ENCODE results near the gene TMEM51. TPM values are rescaled to one million over a fixed set of nuclear protein-coding genes. Genes with fewer than 3 reads are reported as not detected.

The TMEM51 gene
- total and polyA plus RNA-seq, 8 donors: 18.2 to 42.1 (median 25.6) TPM

DNA sequence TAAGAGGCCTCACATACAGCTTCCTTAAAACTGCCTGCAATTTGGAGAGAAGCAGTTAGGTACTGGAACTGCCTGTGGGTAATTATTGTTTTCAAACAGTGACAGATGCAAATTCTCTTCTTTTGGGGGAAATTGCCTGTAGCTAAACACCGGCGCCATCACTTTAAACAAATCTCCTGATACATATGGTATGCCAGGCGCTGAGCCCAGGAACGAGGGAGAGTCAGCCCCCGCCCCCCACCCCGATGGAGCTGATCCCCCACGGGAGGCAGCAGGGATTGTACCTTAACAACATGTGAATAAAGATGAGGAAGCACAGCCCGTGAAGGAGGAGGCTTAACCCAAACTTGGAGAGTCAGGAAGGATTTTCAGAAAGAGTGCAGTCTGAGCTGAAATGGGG lies 7.1 kb downstream of the TMEM51 start:
- no peaks in the 10 kb centered on the region for H3K36me3 ChIP-seq
- no peaks in the 10 kb centered on the region for H3K9me3 ChIP-seq
- TF ChIP-seq, protein P1, sequence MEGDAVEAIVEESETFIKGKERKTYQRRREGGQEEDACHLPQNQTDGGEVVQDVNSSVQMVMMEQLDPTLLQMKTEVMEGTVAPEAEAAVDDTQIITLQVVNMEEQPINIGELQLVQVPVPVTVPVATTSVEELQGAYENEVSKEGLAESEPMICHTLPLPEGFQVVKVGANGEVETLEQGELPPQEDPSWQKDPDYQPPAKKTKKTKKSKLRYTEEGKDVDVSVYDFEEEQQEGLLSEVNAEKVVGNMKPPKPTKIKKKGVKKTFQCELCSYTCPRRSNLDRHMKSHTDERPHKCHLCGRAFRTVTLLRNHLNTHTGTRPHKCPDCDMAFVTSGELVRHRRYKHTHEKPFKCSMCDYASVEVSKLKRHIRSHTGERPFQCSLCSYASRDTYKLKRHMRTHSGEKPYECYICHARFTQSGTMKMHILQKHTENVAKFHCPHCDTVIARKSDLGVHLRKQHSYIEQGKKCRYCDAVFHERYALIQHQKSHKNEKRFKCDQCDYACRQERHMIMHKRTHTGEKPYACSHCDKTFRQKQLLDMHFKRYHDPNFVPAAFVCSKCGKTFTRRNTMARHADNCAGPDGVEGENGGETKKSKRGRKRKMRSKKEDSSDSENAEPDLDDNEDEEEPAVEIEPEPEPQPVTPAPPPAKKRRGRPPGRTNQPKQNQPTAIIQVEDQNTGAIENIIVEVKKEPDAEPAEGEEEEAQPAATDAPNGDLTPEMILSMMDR (IDR thresholded peaks at IDR 0.05): no peak
- DNase-seq: no peak
- no peak overlapping the region for H3K27ac ChIP-seq
- 42% methylated on average over 8 of the region's 8 CpGs for WGBS, 2 donors
- no peak for FAIRE-seq
- peaks cover 31 to 67% (median 40%) of the 10 kb centered on the region in 3 donors for H3K4me1 ChIP-seq
- no peak for ATAC-seq
- intact Hi-C loops (cut with DNase I): loop anchor here in 1 of 3 donors (10.0 kb wide), 1 partner anchor 54 kb away; no protein-coding TSS in a partner anchor
- no peak overlapping the region for H3K4me3 ChIP-seq
- no peaks in the 10 kb centered on the region for H3K27me3 ChIP-seq

DNA sequence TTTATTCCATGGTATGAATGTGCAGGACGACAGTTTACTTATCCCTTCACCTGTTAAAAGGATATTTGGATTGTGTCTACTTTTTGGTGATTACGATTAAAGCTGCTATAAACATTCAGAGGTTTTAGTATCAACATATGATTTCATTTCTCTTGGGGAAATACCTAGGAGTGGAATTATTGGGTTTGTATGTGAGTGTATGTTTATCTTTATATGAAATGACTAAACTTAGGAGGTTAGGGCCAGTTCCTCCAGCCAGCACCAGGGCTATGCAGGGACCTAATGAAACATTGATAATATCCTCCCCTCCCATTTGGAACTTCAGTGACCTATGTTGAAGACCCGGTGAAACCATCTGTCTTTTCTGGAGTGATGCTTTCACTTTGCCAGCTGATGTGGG lies 13.8 kb downstream of the TMEM51 start:
- peak overlapping the region in 1 of 4 donors; percentile 73 for H3K27ac ChIP-seq
- H3K27me3 ChIP-seq: no peaks in the 10 kb centered on the region
- intact Hi-C loops (cut with DNase I): loop anchor here in 1 of 3 donors (10.0 kb wide), 1 partner anchor 47 kb away; no protein-coding TSS in a partner anchor
- peak in 2 of 4 donors; percentile 15 to 33 for ATAC-seq
- peaks cover 44 to 72% (median 48%) of the 10 kb centered on the region in 3 donors for H3K4me1 ChIP-seq
- TF ChIP-seq, protein P1 (IDR thresholded peaks at IDR 0.05): no peak
- no peaks in the 10 kb centered on the region for H3K36me3 ChIP-seq
- 20 to 37% methylated on average over 3 of the region's 3 CpGs for whole genome bisulfite sequencing, 2 donors
- FAIRE-seq: no peak
- H3K4me3 ChIP-seq: no peak overlapping the region
- no peaks in the 10 kb centered on the region for H3K9me3 ChIP-seq
- DNase-seq: no peak

DNA sequence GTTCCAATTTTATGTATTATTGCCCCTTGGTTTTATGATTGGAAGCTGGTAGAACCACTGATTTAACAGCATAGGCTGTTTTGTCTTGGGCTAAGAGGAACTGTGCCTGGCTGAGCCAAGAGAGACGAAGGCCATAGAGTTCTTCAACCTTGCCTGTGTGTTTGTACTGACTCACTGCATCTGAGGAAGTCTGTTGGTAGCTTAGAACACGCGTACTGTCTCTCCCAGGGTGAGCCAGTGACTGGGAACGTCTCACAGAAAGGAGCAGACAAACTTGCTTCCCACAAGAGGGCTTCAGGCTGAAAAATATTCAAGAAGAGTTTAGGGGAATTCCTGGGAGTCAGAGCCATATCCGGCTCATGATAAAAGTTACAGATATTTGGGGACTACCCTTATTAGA lies 14.9 kb downstream of the TMEM51 start:
- H3K4me1 ChIP-seq: peaks cover 45 to 76% (median 53%) of the 10 kb centered on the region in 3 donors

DNA sequence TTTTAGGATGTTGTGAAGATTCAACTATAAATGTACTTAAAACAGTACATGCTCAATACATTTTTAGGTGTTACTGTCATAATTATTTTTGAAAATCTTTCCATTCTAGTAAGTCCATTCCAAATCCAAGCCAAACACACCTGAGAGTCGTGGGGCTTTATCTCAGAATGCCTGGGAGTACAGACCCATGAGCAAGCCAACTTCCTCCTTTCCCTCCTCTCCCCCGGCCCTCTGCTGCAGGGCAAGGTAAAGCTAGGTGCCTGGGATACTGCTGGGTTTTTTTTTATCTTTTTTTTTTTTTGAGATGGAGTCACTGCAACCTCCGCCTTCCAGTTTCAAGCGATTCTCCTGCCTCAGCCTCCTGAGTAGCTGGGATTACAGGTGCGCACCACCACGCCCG lies 16.5 kb downstream of the TMEM51 start:
- TF ChIP-seq, protein P1 (IDR thresholded peaks at IDR 0.05): no peak
- Histone ChIP-seq H3K4me1 (peaks cover 53 to 86% (median 57%) of the 10 kb centered on the region in 3 donors), H3K36me3 (no peaks in the 10 kb centered on the region), H3K27me3 (no peaks in the 10 kb centered on the region), H3K9me3 (no peaks in the 10 kb centered on the region), H3K27ac (peak overlapping the region in 2 of 4 donors; percentile 10 to 73), H3K4me3 (no peak overlapping the region)
- DNase-seq (no peak), ATAC-seq (peak; percentile 33 to 61 (median 50)), FAIRE-seq (no peak)
- intact Hi-C loops (cut with DNase I): no loop called here
- 70 to 73% methylated on average over 7 of the region's 7 CpGs for WGBS, 2 donors

More for the DNA sequence above, 14.9 kb downstream of the TMEM51 start:
- TF ChIP-seq, protein P1 (IDR thresholded peaks at IDR 0.05): no peak
- Histone ChIP-seq H3K4me3 (no peak overlapping the region), H3K27ac (peak overlapping the region; percentile 0 to 73 (median 44)), H3K36me3 (no peaks in the 10 kb centered on the region), H3K9me3 (no peaks in the 10 kb centered on the region), H3K27me3 (no peaks in the 10 kb centered on the region)
- peak; percentile 54 to 78 (median 70) for ATAC-seq
- DNase-seq: peak in 1 of 6 donors; percentile 54
- intact Hi-C loops (cut with DNase I): loop anchor here in 1 of 3 donors (10.0 kb wide), 1 partner anchor 46 kb away; no protein-coding TSS in a partner anchor
- no peak for FAIRE-seq
- 16 to 26% methylated on average over 5 of the region's 5 CpGs for WGBS, 2 donors

DNA sequence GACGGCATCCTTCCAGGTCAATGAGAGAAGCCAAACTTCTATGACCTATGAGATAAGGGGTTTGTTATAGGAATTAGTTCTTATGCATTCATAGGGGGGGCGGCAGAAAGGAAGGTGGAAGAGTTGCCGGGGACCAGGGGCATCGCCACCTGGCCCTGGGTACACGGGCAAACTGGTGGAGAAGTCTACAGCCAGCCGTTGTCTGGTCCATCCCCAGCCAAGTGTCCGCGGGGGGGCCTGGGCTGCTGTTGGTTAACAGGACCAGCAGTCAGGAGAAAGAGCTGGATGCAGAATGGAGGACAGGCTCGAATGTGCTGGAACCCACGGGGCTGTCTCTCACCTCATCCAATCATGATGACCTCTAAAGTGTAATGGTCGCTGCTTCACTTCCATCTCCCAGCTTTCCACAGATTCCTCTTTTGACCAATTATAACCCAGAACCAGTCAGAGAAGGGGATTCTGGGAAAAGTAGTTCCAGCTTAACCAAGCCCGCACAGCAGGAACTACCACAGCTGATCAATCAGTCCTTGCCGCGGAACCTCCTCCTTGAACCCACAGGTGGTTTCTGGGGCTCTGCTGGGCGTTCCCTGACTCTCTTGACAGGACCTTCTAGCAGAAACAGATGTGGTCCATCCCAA lies 17.8 kb downstream of the TMEM51 start:
- FAIRE-seq (no peak), DNase-seq (no peak), ATAC-seq (peak; percentile 16 to 71 (median 38))
- intact Hi-C loops (cut with DNase I): no loop called here
- Histone ChIP-seq H3K27me3 (no peaks in the 10 kb centered on the region), H3K27ac (peak overlapping the region; percentile 10 to 73 (median 45)), H3K4me1 (peaks cover 44 to 88% (median 59%) of the 10 kb centered on the region in 3 donors), H3K9me3 (no peaks in the 10 kb centered on the region), H3K4me3 (peak overlapping the region in 1 of 4 donors; percentile 14), H3K36me3 (no peaks in the 10 kb centered on the region)
- TF ChIP-seq, protein P1 (IDR thresholded peaks at IDR 0.05): no peak
- WGBS, 2 donors: 43 to 50% methylated on average over 15 of the region's 15 CpGs
